Measurements from ENCODE around the gene C1QTNF12. TPM values are rescaled to one million over a fixed set of nuclear protein-coding genes. Genes with fewer than 3 reads are reported as not detected.

Gene C1QTNF12
- polyA plus RNA-seq, 1 donor from 2014 or later, result 0.74 TPM

DNA sequence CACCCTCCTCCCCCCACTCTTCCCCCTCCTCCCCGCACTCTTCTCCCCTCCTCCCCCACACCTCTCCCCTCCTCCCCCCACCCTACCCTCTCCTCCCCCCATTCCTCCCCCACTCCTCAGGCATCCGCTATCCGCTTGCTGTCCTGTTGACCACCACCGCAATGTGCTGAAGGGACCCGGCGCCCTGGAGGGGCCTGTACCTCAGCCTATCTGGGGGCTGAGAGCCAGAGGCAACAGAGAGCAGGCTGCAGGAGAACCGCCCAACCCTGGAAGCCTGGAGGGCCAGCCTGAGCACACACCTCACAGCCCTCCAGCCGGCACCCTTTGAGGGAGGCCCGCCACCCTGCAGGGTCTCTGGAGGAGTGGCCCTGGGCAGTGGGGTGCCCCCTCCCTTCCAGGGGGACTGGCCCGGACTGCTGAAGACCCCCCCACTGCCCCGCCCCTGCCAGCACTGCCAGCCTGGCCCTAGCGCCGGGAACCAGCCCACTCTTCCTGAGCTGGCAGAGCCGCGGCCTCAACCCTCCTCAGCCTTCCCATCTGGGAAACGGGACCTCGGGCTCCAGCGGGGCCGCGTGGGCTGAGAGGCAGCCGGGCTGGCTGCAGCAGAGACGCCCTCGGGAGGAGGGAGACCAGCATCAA, 1.2 kb downstream of the C1QTNF12 start:
- H3K27me3 ChIP-seq (ENCODE audit: insufficient read depth, low read depth, low read length), result peaks cover 3% of the 10 kb centered on the region
- no peak overlapping the region for H3K4me2 ChIP-seq (ENCODE audit: low read length)
- no peaks in the 10 kb centered on the region for H4K20me1 ChIP-seq (ENCODE audit: insufficient read depth)
- no peak for TF ChIP-seq EP300 (conservative IDR thresholded peaks at IDR 0.05; ENCODE audit: poor library complexity, severe bottlenecking)
- TF ChIP-seq TAF1 (IDR thresholded peaks at IDR 0.05; ENCODE audit: low read depth), result no peak
- TF ChIP-seq, protein P1, sequence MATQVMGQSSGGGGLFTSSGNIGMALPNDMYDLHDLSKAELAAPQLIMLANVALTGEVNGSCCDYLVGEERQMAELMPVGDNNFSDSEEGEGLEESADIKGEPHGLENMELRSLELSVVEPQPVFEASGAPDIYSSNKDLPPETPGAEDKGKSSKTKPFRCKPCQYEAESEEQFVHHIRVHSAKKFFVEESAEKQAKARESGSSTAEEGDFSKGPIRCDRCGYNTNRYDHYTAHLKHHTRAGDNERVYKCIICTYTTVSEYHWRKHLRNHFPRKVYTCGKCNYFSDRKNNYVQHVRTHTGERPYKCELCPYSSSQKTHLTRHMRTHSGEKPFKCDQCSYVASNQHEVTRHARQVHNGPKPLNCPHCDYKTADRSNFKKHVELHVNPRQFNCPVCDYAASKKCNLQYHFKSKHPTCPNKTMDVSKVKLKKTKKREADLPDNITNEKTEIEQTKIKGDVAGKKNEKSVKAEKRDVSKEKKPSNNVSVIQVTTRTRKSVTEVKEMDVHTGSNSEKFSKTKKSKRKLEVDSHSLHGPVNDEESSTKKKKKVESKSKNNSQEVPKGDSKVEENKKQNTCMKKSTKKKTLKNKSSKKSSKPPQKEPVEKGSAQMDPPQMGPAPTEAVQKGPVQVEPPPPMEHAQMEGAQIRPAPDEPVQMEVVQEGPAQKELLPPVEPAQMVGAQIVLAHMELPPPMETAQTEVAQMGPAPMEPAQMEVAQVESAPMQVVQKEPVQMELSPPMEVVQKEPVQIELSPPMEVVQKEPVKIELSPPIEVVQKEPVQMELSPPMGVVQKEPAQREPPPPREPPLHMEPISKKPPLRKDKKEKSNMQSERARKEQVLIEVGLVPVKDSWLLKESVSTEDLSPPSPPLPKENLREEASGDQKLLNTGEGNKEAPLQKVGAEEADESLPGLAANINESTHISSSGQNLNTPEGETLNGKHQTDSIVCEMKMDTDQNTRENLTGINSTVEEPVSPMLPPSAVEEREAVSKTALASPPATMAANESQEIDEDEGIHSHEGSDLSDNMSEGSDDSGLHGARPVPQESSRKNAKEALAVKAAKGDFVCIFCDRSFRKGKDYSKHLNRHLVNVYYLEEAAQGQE (IDR thresholded peaks at IDR 0.05; ENCODE audit: borderline replicate concordance), result no peak
- TF ChIP-seq, protein P2, sequence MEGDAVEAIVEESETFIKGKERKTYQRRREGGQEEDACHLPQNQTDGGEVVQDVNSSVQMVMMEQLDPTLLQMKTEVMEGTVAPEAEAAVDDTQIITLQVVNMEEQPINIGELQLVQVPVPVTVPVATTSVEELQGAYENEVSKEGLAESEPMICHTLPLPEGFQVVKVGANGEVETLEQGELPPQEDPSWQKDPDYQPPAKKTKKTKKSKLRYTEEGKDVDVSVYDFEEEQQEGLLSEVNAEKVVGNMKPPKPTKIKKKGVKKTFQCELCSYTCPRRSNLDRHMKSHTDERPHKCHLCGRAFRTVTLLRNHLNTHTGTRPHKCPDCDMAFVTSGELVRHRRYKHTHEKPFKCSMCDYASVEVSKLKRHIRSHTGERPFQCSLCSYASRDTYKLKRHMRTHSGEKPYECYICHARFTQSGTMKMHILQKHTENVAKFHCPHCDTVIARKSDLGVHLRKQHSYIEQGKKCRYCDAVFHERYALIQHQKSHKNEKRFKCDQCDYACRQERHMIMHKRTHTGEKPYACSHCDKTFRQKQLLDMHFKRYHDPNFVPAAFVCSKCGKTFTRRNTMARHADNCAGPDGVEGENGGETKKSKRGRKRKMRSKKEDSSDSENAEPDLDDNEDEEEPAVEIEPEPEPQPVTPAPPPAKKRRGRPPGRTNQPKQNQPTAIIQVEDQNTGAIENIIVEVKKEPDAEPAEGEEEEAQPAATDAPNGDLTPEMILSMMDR (IDR thresholded peaks at IDR 0.05; ENCODE audit: poor library complexity, severe bottlenecking), result no peak
- no peak for TF ChIP-seq SMC3 (conservative IDR thresholded peaks at IDR 0.05; ENCODE audit: poor library complexity)
- TF ChIP-seq EZH2 (IDR thresholded peaks at IDR 0.05; ENCODE audit: borderline replicate concordance, insufficient read depth, low read length, poor library complexity, severe bottlenecking), result no peak
- TF ChIP-seq RAD21 (conservative IDR thresholded peaks at IDR 0.05), result no peak
- TF ChIP-seq MXI1 (conservative IDR thresholded peaks at IDR 0.05; ENCODE audit: poor library complexity, severe bottlenecking), result no peak
- no peak for TF ChIP-seq POLR2AphosphoS5 (IDR thresholded peaks at IDR 0.05)
- H2AFZ ChIP-seq (ENCODE audit: low read depth, low read length), result no peak overlapping the region
- no peaks in the 10 kb centered on the region for H3K79me2 ChIP-seq (replicated peaks; ENCODE audit: insufficient read depth, low read length)
- H3K4me3 ChIP-seq (ENCODE audit: low read length), result no peak overlapping the region
- H3K9me3 ChIP-seq (ENCODE audit: low read length), result no peaks in the 10 kb centered on the region
- H3K27ac ChIP-seq (ENCODE audit: low read length), result no peak overlapping the region
- H3K9me2 ChIP-seq (ENCODE audit: insufficient read depth, low read length), result no peaks in the 10 kb centered on the region
- no peaks in the 10 kb centered on the region for H3F3A ChIP-seq (ENCODE audit: insufficient read depth, low read length, poor library complexity, severe bottlenecking)
- no peaks in the 10 kb centered on the region for H3K36me3 ChIP-seq (ENCODE audit: insufficient read depth, low read length)
- no peak overlapping the region for H3K9ac ChIP-seq (ENCODE audit: low read length)

DNA sequence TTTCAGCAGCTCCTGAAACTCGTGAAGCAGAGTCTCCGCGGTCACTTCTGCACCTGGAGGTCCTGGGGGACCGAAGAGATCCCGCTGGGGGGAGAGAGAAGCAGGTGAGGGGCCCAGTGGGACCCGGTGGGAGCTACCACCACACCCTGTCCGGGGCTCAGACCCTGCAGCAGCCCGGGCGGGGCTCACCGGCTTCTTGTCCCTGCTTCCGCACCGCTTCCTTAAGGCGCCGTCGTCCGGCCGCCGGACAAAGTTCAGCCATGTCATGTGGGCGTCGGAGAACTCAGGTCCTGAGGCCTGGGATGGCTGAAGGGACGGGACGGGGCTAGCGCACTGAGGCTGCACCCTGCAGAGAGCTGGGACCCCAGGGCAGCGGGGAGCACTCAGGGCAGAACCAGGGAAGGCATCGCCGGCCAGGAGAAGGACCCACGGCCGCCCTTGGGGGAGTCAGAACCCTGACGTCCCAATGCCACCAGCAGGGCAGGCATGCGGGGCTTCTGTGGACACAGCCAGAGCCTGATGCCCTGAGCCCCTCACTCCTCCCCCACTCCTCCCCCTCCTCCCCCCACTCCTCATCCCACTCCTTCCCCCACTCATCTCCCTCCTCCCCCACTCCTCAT, 2.2 kb downstream of the C1QTNF12 start:
- Histone ChIP-seq H3K27ac (ENCODE audit: low read length) (no peak overlapping the region), H3K9ac (ENCODE audit: low read length) (no peak overlapping the region), H3K9me3 (ENCODE audit: low read length) (no peaks in the 10 kb centered on the region), H4K20me1 (ENCODE audit: insufficient read depth) (no peaks in the 10 kb centered on the region), H3K9me2 (ENCODE audit: insufficient read depth, low read length) (no peaks in the 10 kb centered on the region), H3K4me3 (ENCODE audit: low read length) (no peak overlapping the region), H3K27me3 (ENCODE audit: insufficient read depth, low read depth, low read length) (peaks cover 3% of the 10 kb centered on the region), H3K36me3 (ENCODE audit: insufficient read depth, low read length) (no peaks in the 10 kb centered on the region), H3F3A (ENCODE audit: insufficient read depth, low read length, poor library complexity, severe bottlenecking) (no peaks in the 10 kb centered on the region), H3K79me2 (replicated peaks; ENCODE audit: insufficient read depth, low read length) (no peaks in the 10 kb centered on the region), H2AFZ (ENCODE audit: low read depth, low read length) (no peak overlapping the region), H3K4me2 (ENCODE audit: low read length) (no peak overlapping the region)
- TF ChIP-seq, protein P2 (IDR thresholded peaks at IDR 0.05; ENCODE audit: poor library complexity, severe bottlenecking), result no peak
- TF ChIP-seq SMC3 (conservative IDR thresholded peaks at IDR 0.05; ENCODE audit: poor library complexity) (no peak), EZH2 (IDR thresholded peaks at IDR 0.05; ENCODE audit: borderline replicate concordance, insufficient read depth, low read length, poor library complexity, severe bottlenecking) (no peak), EP300 (conservative IDR thresholded peaks at IDR 0.05; ENCODE audit: poor library complexity, severe bottlenecking) (no peak), RAD21 (conservative IDR thresholded peaks at IDR 0.05) (no peak), MXI1 (conservative IDR thresholded peaks at IDR 0.05; ENCODE audit: poor library complexity, severe bottlenecking) (no peak), TAF1 (IDR thresholded peaks at IDR 0.05; ENCODE audit: low read depth) (no peak), POLR2AphosphoS5 (IDR thresholded peaks at IDR 0.05) (no peak)
- TF ChIP-seq, protein P1 (IDR thresholded peaks at IDR 0.05; ENCODE audit: borderline replicate concordance), result no peak

Data from neural cell (in vitro differentiated cells).